B cell (primary cell): ENCODE results near the gene TPP2. TPM values are rescaled to one million over a fixed set of nuclear protein-coding genes. Genes with fewer than 3 reads are reported as not detected.

Source experiments
- ATAC-seq: fragments of 200-7000 bp; cut with Tn5 transposase; one replicate; pipeline ENCODE4 v1.10.0; 2021; ENCODE audit warnings: low read depth, mild to moderate bottlenecking, moderate number of reproducible peaks, moderate library complexity
- CTCF ChIA-PET: fragments of 350-600 bp; sonication (Branson Sonifier 250); formaldehyde crosslinking; loops from one replicate; lab custom pipeline; 2021; ENCODE audit warnings: antibody characterized with exemption, inconsistent platforms; lab: Charles Lee
- POLR2A ChIA-PET: fragments of 350-600 bp; sonication (Branson Sonifier 250); formaldehyde crosslinking; loops from one replicate; lab custom pipeline; 2021; ENCODE audit warnings: antibody characterized with exemption; lab: Charles Lee
- DNase-seq: peaks from one replicate; pipeline ENCODE4 v3.0.0; 2013
- H2AFZ ChIP-seq: 2 replicates; pipeline ENCODE4 v1.6.1; 2012; ENCODE audit warnings: mild to moderate bottlenecking, low read depth, low read length; ENCODE audit not compliant: insufficient read depth, poor library complexity, severe bottlenecking
- H3K27ac ChIP-seq, 2 donors: 1 replicate in 1 of 2; 2 replicates in 1 of 2; pipeline ENCODE4 v1.5.1; 2012 to 2013; ENCODE audit warnings: low read length in 2 of 2, mild to moderate bottlenecking in 2 of 2, moderate library complexity in 1 of 2
- H3K27me3 ChIP-seq, 4 experiments: fragments of 200-600 bp in 1 of 4; sonication (generic) in 1 of 4; replicated peaks in 1 of 4; 1 replicate in 2 of 4; 2 replicates in 2 of 4; pipeline versions ENCODE4 v1.6.1 to v1.7.0; 2013 to 2016; ENCODE audit warnings: low read length in 3 of 4, mild to moderate bottlenecking in 2 of 4, mixed read lengths in 1 of 4, moderate library complexity in 1 of 4; ENCODE audit not compliant: insufficient read depth in 4 of 4, control insufficient read depth in 3 of 4; ENCODE audit errors: control extremely low read depth in 1 of 4
- H3K36me3 ChIP-seq, 2 experiments: replicated peaks in 1 of 2; 1 replicate in 1 of 2; 2 replicates in 1 of 2; pipeline versions ENCODE4 v1.6.1 to v1.7.1; 2013; ENCODE audit warnings: low read length in 1 of 2; ENCODE audit not compliant: insufficient read depth in 2 of 2, control insufficient read depth in 1 of 2; ENCODE audit errors: control extremely low read depth in 1 of 2, extremely low read depth in 1 of 2
- H3K4me1 ChIP-seq, 2 donors: fragments of 200-600 bp in 1 of 2; sonication (generic) in 1 of 2; 1 replicate in 1 of 2; 2 replicates in 1 of 2; pipeline versions ENCODE4 v1.5.1 to v1.6.1; 2013 to 2017; ENCODE audit warnings: low read length in 2 of 2; ENCODE audit not compliant: control insufficient read depth in 2 of 2, insufficient read depth in 2 of 2
- H3K4me2 ChIP-seq: replicated peaks from 2 replicates; pipeline ENCODE3; 2012; ENCODE audit warnings: mild to moderate bottlenecking, low read depth, low read length; ENCODE audit not compliant: poor library complexity, severe bottlenecking
- H3K4me3 ChIP-seq, 5 experiments: fragments of 200-600 bp in 1 of 5; sonication (generic) in 1 of 5; 1 replicate in 3 of 5; 2 replicates in 2 of 5; pipeline versions ENCODE4 v1.5.1 to v1.7.0; 2011 to 2016; ENCODE audit warnings: low read length in 4 of 5, mild to moderate bottlenecking in 4 of 5, low read depth in 2 of 5, control low read depth in 1 of 5, moderate library complexity in 1 of 5; ENCODE audit not compliant: insufficient read depth in 1 of 5; ENCODE audit errors: control extremely low read depth in 1 of 5, extremely low read depth in 1 of 5
- H3K79me2 ChIP-seq: fragments of 200-600 bp; sonication (generic); one replicate; pipeline ENCODE4 v1.6.0; 2016; ENCODE audit warnings: low read length; ENCODE audit not compliant: control insufficient read depth, insufficient read depth
- H3K9ac ChIP-seq: fragments of 200-600 bp; sonication (generic); 2 replicates; pipeline ENCODE4 v1.6.1; 2017; ENCODE audit warnings: mild to moderate bottlenecking, low read length, moderate library complexity
- H3K9me3 ChIP-seq, 3 donors: one replicate each; pipeline versions ENCODE4 v1.6.1 to v1.7.1; 2013; ENCODE audit warnings: low read length in 2 of 3; ENCODE audit not compliant: control insufficient read depth in 2 of 3, insufficient read depth in 1 of 3; ENCODE audit errors: control extremely low read depth in 1 of 3
- H4K20me1 ChIP-seq: 2 replicates; pipeline ENCODE4 v1.6.0; 2012; ENCODE audit warnings: mild to moderate bottlenecking, low read length; ENCODE audit not compliant: insufficient read depth, control insufficient read depth, poor library complexity, severe bottlenecking
- H3K27ac Mint-ChIP-seq: one replicate; pipeline ENCODE4 v1.8.0; 2021; ENCODE audit warnings: mixed read lengths
- H3K27me3 Mint-ChIP-seq: one replicate; pipeline ENCODE4 v1.8.0; 2021; ENCODE audit warnings: mixed read lengths
- H3K4me1 Mint-ChIP-seq: one replicate; pipeline ENCODE4 v1.8.0; 2021; ENCODE audit warnings: mixed read lengths
- H3K4me3 Mint-ChIP-seq: one replicate; pipeline ENCODE4 v1.8.0; 2021; ENCODE audit warnings: mixed read lengths
- H3K9me3 Mint-ChIP-seq: one replicate; pipeline ENCODE4 v1.8.0; 2022; ENCODE audit warnings: mixed read lengths; ENCODE audit not compliant: insufficient read depth
- EZH2 ChIP-seq: IDR thresholded peaks from 2 replicates; pipeline ENCODE4 v1.6.1; 2012; ENCODE audit warnings: borderline replicate concordance, low read depth, mild to moderate bottlenecking, moderate library complexity, low read length; ENCODE audit not compliant: insufficient read depth, poor library complexity, severe bottlenecking
- whole genome bisulfite sequencing: methylation state at CpG from one replicate; pipeline ENCODE4 v1.1.5; 2013; ENCODE audit warnings: missing lambda C conversion rate; ENCODE audit not compliant: insufficient coverage; 5-methylcytosine and 5-hydroxymethylcytosine counted together
- intact Hi-C: fragments of 100-400 bp; cut with micrococcal nuclease; formaldehyde crosslinking; loops from one replicate; pipeline ENCODE4 v1.10.0; 2022
- polyA plus RNA-seq: library from polyadenylated mRNA; depleted of rRNA; stranded (reverse); fragments of >200 nt; gene quantifications from 2 replicates; pipeline ENCODE4 v1.2.3, GENCODE V29; 2012
- total RNA-seq, 2 donors: library from RNA; stranded (reverse); fragments of 120-200 nt in 1 of 2; gene quantifications; 1 replicate in 1 of 2; 2 replicates in 1 of 2; pipeline versions ENCODE4 v1.2.3 to v1.2.4, GENCODE V29; 2013 to 2022
- TF ChIP-seq, protein P1 (sequence below): fragments of 200-600 bp; IDR thresholded peaks from one replicate; pipeline ENCODE4 v1.8.0; 2022; ENCODE audit warnings: antibody characterized with exemption, mild to moderate bottlenecking

TPP2 gene
- total and polyA plus RNA-seq, 2 donors (not counting 1 experiment from before 2014, with no cell fraction given) = 22.1 to 51.1 TPM

DNA sequence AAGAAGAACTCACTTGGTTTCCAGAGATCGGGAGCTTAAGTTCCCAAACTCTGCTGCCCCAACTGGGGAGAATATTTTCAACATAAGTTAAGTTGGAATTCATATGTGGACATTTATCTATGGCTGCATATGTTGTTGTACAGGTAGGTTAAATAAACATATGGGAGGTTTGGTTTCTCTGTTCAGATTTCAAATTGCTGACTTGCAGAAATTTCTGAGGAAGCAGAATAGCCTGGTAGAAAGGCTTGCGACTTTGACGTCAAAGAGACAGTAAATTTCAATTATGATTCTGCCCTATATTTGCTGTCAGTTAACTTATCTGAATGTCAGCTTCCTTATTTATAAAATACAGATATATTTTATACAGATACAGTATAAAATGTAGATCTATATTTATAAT is 40.0 kb upstream of the TPP2 start:
- H3K4me1 ChIP-seq = no peaks in the 10 kb centered on the region
- WGBS = no CpG with 5 or more reads among the region's 3 CpGs
- intact Hi-C loops = loop anchor here (5.0 kb wide), 1 partner anchor 415 kb away; no protein-coding TSS in a partner anchor
- no peak overlapping the region for H3K4me2 ChIP-seq
- no peaks in the 10 kb centered on the region for H3K9me3 ChIP-seq
- H3K4me1 Mint-ChIP-seq = no peaks in the 10 kb centered on the region
- TF ChIP-seq, protein P1, sequence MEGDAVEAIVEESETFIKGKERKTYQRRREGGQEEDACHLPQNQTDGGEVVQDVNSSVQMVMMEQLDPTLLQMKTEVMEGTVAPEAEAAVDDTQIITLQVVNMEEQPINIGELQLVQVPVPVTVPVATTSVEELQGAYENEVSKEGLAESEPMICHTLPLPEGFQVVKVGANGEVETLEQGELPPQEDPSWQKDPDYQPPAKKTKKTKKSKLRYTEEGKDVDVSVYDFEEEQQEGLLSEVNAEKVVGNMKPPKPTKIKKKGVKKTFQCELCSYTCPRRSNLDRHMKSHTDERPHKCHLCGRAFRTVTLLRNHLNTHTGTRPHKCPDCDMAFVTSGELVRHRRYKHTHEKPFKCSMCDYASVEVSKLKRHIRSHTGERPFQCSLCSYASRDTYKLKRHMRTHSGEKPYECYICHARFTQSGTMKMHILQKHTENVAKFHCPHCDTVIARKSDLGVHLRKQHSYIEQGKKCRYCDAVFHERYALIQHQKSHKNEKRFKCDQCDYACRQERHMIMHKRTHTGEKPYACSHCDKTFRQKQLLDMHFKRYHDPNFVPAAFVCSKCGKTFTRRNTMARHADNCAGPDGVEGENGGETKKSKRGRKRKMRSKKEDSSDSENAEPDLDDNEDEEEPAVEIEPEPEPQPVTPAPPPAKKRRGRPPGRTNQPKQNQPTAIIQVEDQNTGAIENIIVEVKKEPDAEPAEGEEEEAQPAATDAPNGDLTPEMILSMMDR = no peak
- TF ChIP-seq EZH2 = no peak
- no peaks in the 10 kb centered on the region for H3K79me2 ChIP-seq
- no peaks in the 10 kb centered on the region for H4K20me1 ChIP-seq
- no peak overlapping the region for H2AFZ ChIP-seq
- ATAC-seq (no peak), DNase-seq (no peak)
- H3K9ac ChIP-seq = no peak overlapping the region
- no peak overlapping the region for H3K4me3 ChIP-seq
- no peak overlapping the region for H3K4me3 Mint-ChIP-seq
- CTCF ChIA-PET = interaction anchor here (1.6 to 6.2 kb wide), 2 partner anchors 1042 to 1412 kb away, joined by 12 to 37 read pairs; no protein-coding TSS in a partner anchor
- POLR2A ChIA-PET = no interaction called here
- no peak overlapping the region for H3K27ac ChIP-seq
- no peaks in the 10 kb centered on the region for H3K36me3 ChIP-seq
- H3K9me3 Mint-ChIP-seq = no peaks in the 10 kb centered on the region
- H3K27me3 Mint-ChIP-seq = peaks cover 15% of the 10 kb centered on the region
- no peak overlapping the region for H3K27ac Mint-ChIP-seq
- peaks cover 0 to 3% (median 0%) of the 10 kb centered on the region in 4 experiments for H3K27me3 ChIP-seq

DNA sequence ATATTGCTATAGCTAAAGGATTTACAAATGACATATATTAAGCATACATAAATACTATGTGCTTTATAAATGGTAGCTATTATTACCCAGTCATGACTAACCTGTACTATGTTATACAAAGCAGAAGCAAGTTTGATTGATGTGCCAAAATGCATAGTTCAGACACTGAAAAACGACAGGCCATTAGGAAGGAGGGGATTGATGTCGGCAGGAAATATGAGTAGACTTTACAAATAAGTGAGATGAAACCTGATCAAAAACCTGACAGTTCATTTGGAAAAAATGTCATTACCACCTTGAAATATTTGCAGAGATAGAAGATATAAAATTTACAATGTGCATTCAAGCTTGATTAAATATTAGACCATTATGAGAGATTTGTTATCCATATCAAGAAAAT is 38.8 kb upstream of the TPP2 start:
- TF ChIP-seq EZH2 = no peak
- TF ChIP-seq, protein P1 = no peak
- intact Hi-C loops = loop anchor here (5.0 kb wide), 1 partner anchor 416 kb away; no protein-coding TSS in a partner anchor
- ChIA-PET POLR2A (no interaction called here), CTCF (interaction anchor here (6.2 kb wide), 1 partner anchor 1413 kb away, joined by 37 read pairs; no protein-coding TSS in a partner anchor)
- H3K4me3 ChIP-seq = no peak overlapping the region
- H3K79me2 ChIP-seq = no peaks in the 10 kb centered on the region
- no peak overlapping the region for H3K4me3 Mint-ChIP-seq
- H3K36me3 ChIP-seq = no peaks in the 10 kb centered on the region
- H3K9ac ChIP-seq = no peak overlapping the region
- H3K9me3 ChIP-seq = peaks cover 0 to 1% (median 0%) of the 10 kb centered on the region in 3 donors
- H4K20me1 ChIP-seq = no peaks in the 10 kb centered on the region
- H3K4me2 ChIP-seq = no peak overlapping the region
- H2AFZ ChIP-seq = no peak overlapping the region
- peaks cover 0 to 6% (median 0%) of the 10 kb centered on the region in 4 experiments for H3K27me3 ChIP-seq
- H3K27ac ChIP-seq = no peak overlapping the region
- no peak overlapping the region for H3K27ac Mint-ChIP-seq
- no CpG with 5 or more reads among the region's 2 CpGs for WGBS
- H3K4me1 ChIP-seq = no peaks in the 10 kb centered on the region
- H3K27me3 Mint-ChIP-seq = peaks cover 19% of the 10 kb centered on the region
- no peaks in the 10 kb centered on the region for H3K4me1 Mint-ChIP-seq
- ATAC-seq = no peak
- H3K9me3 Mint-ChIP-seq = no peaks in the 10 kb centered on the region
- DNase-seq = no peak
